Measurements from ENCODE around the gene TYSND1. TPM values are rescaled to one million over a fixed set of nuclear protein-coding genes. Genes with fewer than 3 reads are reported as not detected.
A peak's percentile ranks its signal among the peaks of the same experiment; 100 is the strongest.

The TYSND1 gene
- total RNA-seq, 1 donor from 2014 or later: 13.8 TPM

GRCh38 chr10:70145166-70145665, 1.3 kb downstream of the TYSND1 start:
- Mint-ChIP-seq H3K27me3 (ENCODE audit: unreplicated experiment) (no peaks in the 10 kb centered on the region), H3K9me3 (ENCODE audit: unreplicated experiment) (no peaks in the 10 kb centered on the region), H3K36me3 (ENCODE audit: unreplicated experiment) (peaks cover 6% of the 10 kb centered on the region), H3K27ac (ENCODE audit: unreplicated experiment) (peak overlapping the region; percentile 60), H3K4me3 (ENCODE audit: unreplicated experiment) (peak overlapping the region; percentile 70), H3K4me1 (ENCODE audit: unreplicated experiment) (peaks cover 19% of the 10 kb centered on the region)
- no peak for DNase-seq (ENCODE audit: extremely low spot score, unreplicated experiment)
- no peak for TF ChIP-seq CTCF (IDR thresholded peaks at IDR 0.05)

- no peak for DNase-seq (ENCODE audit: extremely low spot score, unreplicated experiment)
- Mint-ChIP-seq H3K4me1 (ENCODE audit: unreplicated experiment) (peaks cover 19% of the 10 kb centered on the region), H3K36me3 (ENCODE audit: unreplicated experiment) (peaks cover 2% of the 10 kb centered on the region), H3K27ac (ENCODE audit: unreplicated experiment) (peak overlapping the region; percentile 60), H3K4me3 (ENCODE audit: unreplicated experiment) (peak overlapping the region; percentile 70), H3K27me3 (ENCODE audit: unreplicated experiment) (no peaks in the 10 kb centered on the region), H3K9me3 (ENCODE audit: unreplicated experiment) (no peaks in the 10 kb centered on the region)
- no peak for TF ChIP-seq CTCF (IDR thresholded peaks at IDR 0.05)
Observed at GRCh38 chr10:70144372-70145110, 2.0 kb downstream of the TYSND1 start.

- no peaks in the 10 kb centered on the region for H3K9me3 Mint-ChIP-seq (ENCODE audit: unreplicated experiment)
- no peak for TF ChIP-seq CTCF (IDR thresholded peaks at IDR 0.05)
- H3K4me1 Mint-ChIP-seq (ENCODE audit: unreplicated experiment): peaks cover 12% of the 10 kb centered on the region
- H3K27me3 Mint-ChIP-seq (ENCODE audit: unreplicated experiment): no peaks in the 10 kb centered on the region
- H3K27ac Mint-ChIP-seq (ENCODE audit: unreplicated experiment): no peak overlapping the region
- no peak for DNase-seq (ENCODE audit: extremely low spot score, unreplicated experiment)
- peaks cover 6% of the 10 kb centered on the region for H3K36me3 Mint-ChIP-seq (ENCODE audit: unreplicated experiment)
- H3K4me3 Mint-ChIP-seq (ENCODE audit: unreplicated experiment): no peak overlapping the region
Observed at GRCh38 chr10:70142555-70142954, 3.9 kb downstream of the TYSND1 start.

GRCh38 chr10:70140297-70140696, 6.2 kb downstream of the TYSND1 start:
- H3K36me3 Mint-ChIP-seq (ENCODE audit: unreplicated experiment): peaks cover 10% of the 10 kb centered on the region
- H3K4me1 Mint-ChIP-seq (ENCODE audit: unreplicated experiment): peaks cover 3% of the 10 kb centered on the region
- no peak overlapping the region for H3K4me3 Mint-ChIP-seq (ENCODE audit: unreplicated experiment)
- TF ChIP-seq CTCF (IDR thresholded peaks at IDR 0.05): no peak
- no peak overlapping the region for H3K27ac Mint-ChIP-seq (ENCODE audit: unreplicated experiment)
- no peaks in the 10 kb centered on the region for H3K9me3 Mint-ChIP-seq (ENCODE audit: unreplicated experiment)
- H3K27me3 Mint-ChIP-seq (ENCODE audit: unreplicated experiment): no peaks in the 10 kb centered on the region
- DNase-seq (ENCODE audit: extremely low spot score, unreplicated experiment): no peak

- H3K36me3 Mint-ChIP-seq (ENCODE audit: unreplicated experiment): peaks cover 10% of the 10 kb centered on the region
- no peak overlapping the region for H3K27ac Mint-ChIP-seq (ENCODE audit: unreplicated experiment)
- H3K4me3 Mint-ChIP-seq (ENCODE audit: unreplicated experiment): no peak overlapping the region
- DNase-seq (ENCODE audit: extremely low spot score, unreplicated experiment): no peak
- H3K4me1 Mint-ChIP-seq (ENCODE audit: unreplicated experiment): peaks cover 2% of the 10 kb centered on the region
- H3K9me3 Mint-ChIP-seq (ENCODE audit: unreplicated experiment): no peaks in the 10 kb centered on the region
- TF ChIP-seq CTCF (IDR thresholded peaks at IDR 0.05): no peak
- H3K27me3 Mint-ChIP-seq (ENCODE audit: unreplicated experiment): no peaks in the 10 kb centered on the region
Observed at GRCh38 chr10:70139997-70140250, 6.6 kb downstream of the TYSND1 start.
